H1 (cell line): ENCODE data around the gene UMPS. TPM values are rescaled to one million over a fixed set of nuclear protein-coding genes. Genes with fewer than 3 reads are reported as not detected.

ENCODE experiments used
- ASH2L ChIP-seq: fragments of 200-600, 300-600 bp; sonication (generic); IDR thresholded peaks from one replicate; pipeline ENCODE4 v1.7.1; 2017; ENCODE audit warnings: low read length
- JUN ChIP-seq: IDR thresholded peaks from 2 replicates; pipeline ENCODE4 v1.6.1; 2011; ENCODE audit warnings: low read depth, mild to moderate bottlenecking, improper control_type of control experiment, low read length
- POLR2AphosphoS5 ChIP-seq: IDR thresholded peaks from 2 replicates; pipeline ENCODE4 v1.6.1; 2011; ENCODE audit warnings: low read depth, low read length
- polyA plus RNA-seq, 7 experiments: library from polyadenylated mRNA; depleted of rRNA in 3 of 7; stranded (reverse) in 5 of 7; unstranded in 2 of 7; fragments of >200 nt in 5 of 7; fragments of 200-250 nt in 2 of 7; gene quantifications; 1 replicate in 5 of 7; 2 replicates in 1 of 7; 4 replicates in 1 of 7; pipeline versions ENCODE4 v1.2.1 to v1.2.3, GENCODE V29; 2011 to 2013; ENCODE audit warnings: missing spikeins in 2 of 7, mixed read lengths in 2 of 7
- total RNA-seq: library from RNA; stranded (reverse); fragmentation: NEBNext Ultra II Directional; extraction: Animal tissue kit (Norgen Biotek cat#: 25700); gene quantifications from 2 replicates; pipeline ENCODE4 v1.2.1, GENCODE V29; 2021
- TF ChIP-seq, protein P1 (sequence below), 3 experiments: IDR thresholded peaks; 1 replicate in 2 of 3; 2 replicates in 1 of 3; pipeline versions ENCODE4 v1.5.1 to v1.6.1; 2011; ENCODE audit warnings: low read length in 3 of 3, mild to moderate bottlenecking in 3 of 3, inconsistent platforms in 2 of 3, low read depth in 1 of 3, moderate library complexity in 1 of 3; ENCODE audit not compliant: insufficient read depth in 1 of 3; ENCODE audit errors: control extremely low read depth in 1 of 3
- TF ChIP-seq, protein P2 (sequence below): IDR thresholded peaks from 2 replicates; pipeline ENCODE4 v1.6.1; 2011; ENCODE audit warnings: low read length, improper control_type of control experiment

UMPS gene
- total and polyA plus RNA-seq, 2 of the 8 experiments (the other 6 are each of a cell fraction or from before 2014, with no cell fraction given) = 32.8 to 59.0 TPM

DNA sequence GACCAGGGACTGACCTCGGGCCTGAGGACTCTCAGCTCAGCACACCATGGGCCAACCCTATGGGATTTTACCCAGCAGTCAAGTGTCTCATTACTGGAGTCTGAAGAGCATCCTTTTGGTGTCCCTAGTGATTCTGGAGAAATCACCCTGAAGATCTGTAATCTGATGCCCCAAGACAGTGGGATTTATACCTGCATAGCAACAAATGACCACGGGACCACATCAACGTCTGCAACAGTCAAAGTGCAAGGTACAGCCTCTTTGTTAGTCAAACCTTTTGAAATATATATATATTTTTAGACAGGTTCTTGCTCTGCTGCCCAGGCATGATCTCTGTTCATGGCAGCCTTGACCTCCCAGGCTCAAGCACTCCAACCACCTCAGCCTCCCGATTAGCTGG is 34.2 kb upstream of the UMPS start (continued):
- TF ChIP-seq, protein P1, sequence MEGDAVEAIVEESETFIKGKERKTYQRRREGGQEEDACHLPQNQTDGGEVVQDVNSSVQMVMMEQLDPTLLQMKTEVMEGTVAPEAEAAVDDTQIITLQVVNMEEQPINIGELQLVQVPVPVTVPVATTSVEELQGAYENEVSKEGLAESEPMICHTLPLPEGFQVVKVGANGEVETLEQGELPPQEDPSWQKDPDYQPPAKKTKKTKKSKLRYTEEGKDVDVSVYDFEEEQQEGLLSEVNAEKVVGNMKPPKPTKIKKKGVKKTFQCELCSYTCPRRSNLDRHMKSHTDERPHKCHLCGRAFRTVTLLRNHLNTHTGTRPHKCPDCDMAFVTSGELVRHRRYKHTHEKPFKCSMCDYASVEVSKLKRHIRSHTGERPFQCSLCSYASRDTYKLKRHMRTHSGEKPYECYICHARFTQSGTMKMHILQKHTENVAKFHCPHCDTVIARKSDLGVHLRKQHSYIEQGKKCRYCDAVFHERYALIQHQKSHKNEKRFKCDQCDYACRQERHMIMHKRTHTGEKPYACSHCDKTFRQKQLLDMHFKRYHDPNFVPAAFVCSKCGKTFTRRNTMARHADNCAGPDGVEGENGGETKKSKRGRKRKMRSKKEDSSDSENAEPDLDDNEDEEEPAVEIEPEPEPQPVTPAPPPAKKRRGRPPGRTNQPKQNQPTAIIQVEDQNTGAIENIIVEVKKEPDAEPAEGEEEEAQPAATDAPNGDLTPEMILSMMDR (IDR thresholded peaks at IDR 0.05; ENCODE audit: control extremely low read depth in 1 of 3, insufficient read depth in 1 of 3, low read depth in 1 of 3, low read length in 3 of 3) = no peak
- TF ChIP-seq ASH2L (no peak), JUN (no peak), POLR2AphosphoS5 (no peak)
- TF ChIP-seq, protein P2, sequence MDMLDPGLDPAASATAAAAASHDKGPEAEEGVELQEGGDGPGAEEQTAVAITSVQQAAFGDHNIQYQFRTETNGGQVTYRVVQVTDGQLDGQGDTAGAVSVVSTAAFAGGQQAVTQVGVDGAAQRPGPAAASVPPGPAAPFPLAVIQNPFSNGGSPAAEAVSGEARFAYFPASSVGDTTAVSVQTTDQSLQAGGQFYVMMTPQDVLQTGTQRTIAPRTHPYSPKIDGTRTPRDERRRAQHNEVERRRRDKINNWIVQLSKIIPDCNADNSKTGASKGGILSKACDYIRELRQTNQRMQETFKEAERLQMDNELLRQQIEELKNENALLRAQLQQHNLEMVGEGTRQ = no peak
